Gastroesophageal sphincter (tissue), 4 donors: ENCODE measurements around the gene NSMCE1. TPM values are rescaled to one million over a fixed set of nuclear protein-coding genes. Genes with fewer than 3 reads are reported as not detected.
"Not testable (repeated sequence)": the region's sequence is repeated elsewhere in the genome, so short reads cannot be mapped to it uniquely, and the experiment has no call there.

Experiments used
- ATAC-seq: fragments of 150-250 bp; one replicate; pipeline ENCODE4 v1.9.1; 2016; ENCODE audit warnings: mild to moderate bottlenecking, moderate library complexity
- H3K27ac ChIP-seq, 4 donors: fragments of 200-600 bp; sonication (generic) in 3 of 4; 1 replicate in 3 of 4; 2 replicates in 1 of 4; pipeline ENCODE4 v1.5.1; 2016 to 2019
- H3K27me3 ChIP-seq: fragments of 200-600 bp; sonication (generic); one replicate; pipeline ENCODE4 v1.5.1; 2019
- H3K36me3 ChIP-seq, 2 donors: fragments of 200-600 bp; sonication (generic); one replicate each; pipeline ENCODE4 v1.5.1; 2019; ENCODE audit warnings: control low read depth in 1 of 2
- H3K4me1 ChIP-seq, 3 donors: fragments of 200-600 bp; sonication (generic); 1 replicate in 2 of 3; 2 replicates in 1 of 3; pipeline ENCODE4 v1.5.1; 2016 to 2019; ENCODE audit warnings: control low read depth in 2 of 3
- H3K4me3 ChIP-seq, 2 donors: fragments of 200-600 bp; sonication (generic); one replicate each; pipeline ENCODE4 v1.5.1; 2019; ENCODE audit warnings: mild to moderate bottlenecking in 1 of 2, moderate library complexity in 1 of 2
- H3K9me3 ChIP-seq, 3 donors: fragments of 200-600 bp; sonication (generic); one replicate each; pipeline ENCODE4 v1.5.1; 2017 to 2019; ENCODE audit warnings: control low read depth in 2 of 3
- EP300 ChIP-seq: sonication (generic); formaldehyde crosslinking; IDR thresholded peaks from one replicate; pipeline ENCODE4 v1.6.1; 2017; ENCODE audit warnings: antibody characterized with exemption, mild to moderate bottlenecking
- POLR2A ChIP-seq, 2 donors: fragments of 450-650 bp; IDR thresholded peaks; one replicate each; pipeline ENCODE4 v1.6.1; 2017; ENCODE audit warnings: antibody characterized with exemption in 2 of 2, mild to moderate bottlenecking in 2 of 2, moderate library complexity in 1 of 2
- POLR2AphosphoS5 ChIP-seq: sonication (generic); formaldehyde crosslinking; IDR thresholded peaks from one replicate; pipeline ENCODE4 v1.6.1; 2017; ENCODE audit warnings: antibody characterized with exemption
- WGBS, 2 donors: methylation state at CpG; one replicate each; pipeline ENCODE4 v1.1.5; 2018; ENCODE audit warnings: low coverage in 1 of 2; 5-methylcytosine and 5-hydroxymethylcytosine counted together
- total RNA-seq, 4 donors: library from RNA; depleted of rRNA; stranded (reverse); fragments of >200 nt; gene quantifications; one replicate each; pipeline ENCODE4 v1.1.0, GENCODE V29; 2016
- TF ChIP-seq, protein P1 (sequence below), 4 experiments: fragments of 200-600 bp in 2 of 4; fragments of 450-650 bp in 2 of 4; sonication (generic) in 1 of 4; IDR thresholded peaks; one replicate each; pipeline ENCODE4 v1.5.1; 2017 to 2019; ENCODE audit warnings: antibody characterized with exemption in 4 of 4, mild to moderate bottlenecking in 2 of 4, moderate library complexity in 2 of 4

NSMCE1 gene
- total RNA-seq, 4 donors from 2014 or later: 48.4 to 66.0 (median 63.3) TPM

DNA sequence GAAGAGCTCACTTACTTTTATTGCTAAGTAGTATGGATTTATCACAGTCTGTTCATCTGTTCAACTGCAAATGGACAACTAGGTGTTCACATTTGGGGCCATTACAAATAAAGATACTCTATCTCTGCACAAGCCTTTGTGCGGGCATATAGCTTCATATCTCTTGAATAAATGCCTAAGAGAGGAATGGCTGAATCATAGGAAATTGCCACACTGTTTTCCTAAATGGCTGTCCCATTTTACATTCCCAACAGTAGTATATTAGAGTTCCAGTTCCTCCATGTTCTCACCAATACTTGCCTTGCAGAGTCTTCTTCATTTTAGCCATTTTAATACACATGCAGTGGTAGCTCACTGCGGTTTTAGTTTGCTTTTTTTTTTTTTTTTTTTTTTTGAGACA lies 20.5 kb downstream of the NSMCE1 start:
- TF ChIP-seq, protein P1, sequence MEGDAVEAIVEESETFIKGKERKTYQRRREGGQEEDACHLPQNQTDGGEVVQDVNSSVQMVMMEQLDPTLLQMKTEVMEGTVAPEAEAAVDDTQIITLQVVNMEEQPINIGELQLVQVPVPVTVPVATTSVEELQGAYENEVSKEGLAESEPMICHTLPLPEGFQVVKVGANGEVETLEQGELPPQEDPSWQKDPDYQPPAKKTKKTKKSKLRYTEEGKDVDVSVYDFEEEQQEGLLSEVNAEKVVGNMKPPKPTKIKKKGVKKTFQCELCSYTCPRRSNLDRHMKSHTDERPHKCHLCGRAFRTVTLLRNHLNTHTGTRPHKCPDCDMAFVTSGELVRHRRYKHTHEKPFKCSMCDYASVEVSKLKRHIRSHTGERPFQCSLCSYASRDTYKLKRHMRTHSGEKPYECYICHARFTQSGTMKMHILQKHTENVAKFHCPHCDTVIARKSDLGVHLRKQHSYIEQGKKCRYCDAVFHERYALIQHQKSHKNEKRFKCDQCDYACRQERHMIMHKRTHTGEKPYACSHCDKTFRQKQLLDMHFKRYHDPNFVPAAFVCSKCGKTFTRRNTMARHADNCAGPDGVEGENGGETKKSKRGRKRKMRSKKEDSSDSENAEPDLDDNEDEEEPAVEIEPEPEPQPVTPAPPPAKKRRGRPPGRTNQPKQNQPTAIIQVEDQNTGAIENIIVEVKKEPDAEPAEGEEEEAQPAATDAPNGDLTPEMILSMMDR (IDR thresholded peaks at IDR 0.05): no peak
- TF ChIP-seq POLR2AphosphoS5: no peak
- TF ChIP-seq EP300: no peak
- no peak for ATAC-seq
- no peaks in the 10 kb centered on the region for H3K9me3 ChIP-seq
- no peak overlapping the region for H3K4me3 ChIP-seq
- 100% methylated on average over 1 to 2 of the region's 2 CpGs for WGBS, 2 donors
- peaks cover 0 to 75% (median 23%) of the 10 kb centered on the region in 3 donors for H3K4me1 ChIP-seq
- H3K36me3 ChIP-seq: no peaks in the 10 kb centered on the region
- H3K27me3 ChIP-seq: no peaks in the 10 kb centered on the region
- no peak overlapping the region for H3K27ac ChIP-seq

DNA sequence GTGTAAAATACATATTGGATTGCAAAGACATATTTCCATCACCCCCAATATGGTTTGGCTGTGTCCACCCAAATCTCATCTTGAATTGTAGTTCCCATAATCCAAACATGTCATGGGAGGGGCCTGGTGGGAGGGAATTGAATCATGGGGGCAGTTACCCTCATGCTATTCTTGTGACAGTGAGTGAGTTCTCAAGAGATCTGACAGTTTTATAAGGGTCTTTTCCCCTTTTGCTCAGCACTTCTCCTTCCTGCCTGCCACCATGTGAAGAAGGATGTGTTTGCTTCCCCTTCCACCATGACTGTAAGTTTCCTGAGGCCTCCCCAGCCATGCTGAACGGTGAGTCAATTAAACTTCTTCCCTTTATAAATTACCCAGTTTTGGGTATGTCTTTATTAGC lies 21.5 kb downstream of the NSMCE1 start:
- Histone ChIP-seq H3K4me1 (peaks cover 0 to 75% (median 20%) of the 10 kb centered on the region in 3 donors), H3K27ac (peak overlapping the region in 3 of 4 donors; percentile 81 to 85 (median 84))
- H3K36me3 ChIP-seq, H3K4me3 ChIP-seq, H3K27me3 ChIP-seq, ATAC-seq, H3K9me3 ChIP-seq: not testable (repeated sequence)
- WGBS, 2 donors: 50 to 87% methylated on average over 1 of the region's 1 CpG

- ATAC-seq: no peak
Observed at GRCh38 chr16:27246439-27246838, 22.1 kb downstream of the NSMCE1 start.

DNA sequence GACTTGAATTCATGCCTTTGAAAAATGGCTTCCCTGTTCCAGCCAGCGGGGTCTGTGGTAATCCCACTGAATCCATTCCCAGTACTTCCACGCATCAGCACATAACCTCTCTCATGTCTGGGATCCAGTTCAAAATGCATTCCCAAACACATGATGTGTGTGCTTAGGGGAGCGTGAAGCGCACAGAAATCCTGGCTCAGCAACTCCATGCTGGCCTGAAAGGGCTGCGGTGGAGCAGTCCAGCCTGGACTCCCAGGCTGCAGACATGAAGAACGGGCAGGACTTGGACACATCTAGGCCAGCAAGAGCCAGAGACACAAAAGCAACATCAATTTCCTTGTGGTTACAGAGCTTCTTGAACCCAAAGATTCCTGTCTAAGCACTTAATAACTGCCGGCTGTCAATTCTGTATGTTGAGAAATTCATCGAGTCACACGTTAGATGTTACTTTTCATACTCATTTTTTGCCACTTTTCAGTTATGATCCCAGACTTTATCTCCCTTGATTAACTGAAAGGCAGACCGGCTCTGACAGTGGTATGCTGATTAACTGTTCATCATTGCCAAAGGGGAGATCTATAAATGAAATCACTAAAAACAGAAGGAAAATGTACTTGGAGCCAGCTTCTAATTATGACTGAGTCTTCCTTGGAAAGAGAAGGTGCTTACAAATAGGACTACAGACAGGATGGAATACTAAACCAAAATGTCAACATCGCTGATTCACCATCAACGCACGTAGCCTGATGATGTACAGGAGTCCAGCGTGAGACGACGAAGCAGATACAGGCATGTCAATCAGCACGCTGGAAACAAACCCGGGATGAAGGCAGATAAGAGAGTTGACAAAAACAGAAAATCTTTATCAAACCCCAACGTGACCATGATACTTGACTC lies 23.0 kb downstream of the NSMCE1 start:
- 35 to 42% methylated on average over 13 to 15 of the region's 19 CpGs for WGBS, 2 donors
- H3K9me3 ChIP-seq: no peaks in the 10 kb centered on the region

More at GRCh38 chr16:27246439-27246838, 22.1 kb downstream of the NSMCE1 start:
- 38 to 75% methylated on average over 3 of the region's 4 CpGs for WGBS, 2 donors
- Histone ChIP-seq H3K4me1 (peaks cover 0 to 75% (median 20%) of the 10 kb centered on the region in 3 donors), H3K9me3 (no peaks in the 10 kb centered on the region), H3K4me3 (no peak overlapping the region), H3K27me3 (no peaks in the 10 kb centered on the region), H3K27ac (peak overlapping the region in 3 of 4 donors; percentile 81 to 85 (median 84)), H3K36me3 (no peaks in the 10 kb centered on the region)
- TF ChIP-seq, protein P1 (IDR thresholded peaks at IDR 0.05): no peak
- TF ChIP-seq POLR2A (IDR thresholded peaks at IDR 0.05): no peak

GRCh38 chr16:27244363-27244755 lies 24.2 kb downstream of the NSMCE1 start:
- ATAC-seq: no peak
- H3K36me3 ChIP-seq: no peaks in the 10 kb centered on the region
- H3K4me3 ChIP-seq: no peak overlapping the region
- TF ChIP-seq EP300: no peak
- no peak for TF ChIP-seq POLR2AphosphoS5
- TF ChIP-seq POLR2A (IDR thresholded peaks at IDR 0.05): no peak
- TF ChIP-seq, protein P1 (IDR thresholded peaks at IDR 0.05): no peak
- no peaks in the 10 kb centered on the region for H3K9me3 ChIP-seq
- WGBS, 2 donors: 89 to 92% methylated on average over 5 to 6 of the region's 7 CpGs
- peaks cover 0 to 79% (median 20%) of the 10 kb centered on the region in 3 donors for H3K4me1 ChIP-seq
- H3K27ac ChIP-seq: peak overlapping the region in 3 of 4 donors; percentile 81 to 85 (median 84)
- no peaks in the 10 kb centered on the region for H3K27me3 ChIP-seq

More for the DNA sequence above, 23.0 kb downstream of the NSMCE1 start:
- no peak for TF ChIP-seq EP300
- TF ChIP-seq, protein P1 (IDR thresholded peaks at IDR 0.05): no peak
- TF ChIP-seq POLR2A (IDR thresholded peaks at IDR 0.05): no peak
- peak; percentile 93 for TF ChIP-seq POLR2AphosphoS5
- Histone ChIP-seq H3K4me1 (peaks cover 0 to 76% (median 20%) of the 10 kb centered on the region in 3 donors), H3K36me3 (no peaks in the 10 kb centered on the region), H3K27ac (peak overlapping the region; percentile 21 to 85 (median 82)), H3K27me3 (no peaks in the 10 kb centered on the region), H3K4me3 (no peak overlapping the region)
- ATAC-seq: peak; percentile 86
